ENCODE measurements around the gene UBASH3B.

The UBASH3B gene

GRCh38 chr11:122732342-122733315 lies 77.1 kb downstream of the UBASH3B start:
- DNase-seq (ENCODE audit: low read depth in 2 of 2): no peak

DNA sequence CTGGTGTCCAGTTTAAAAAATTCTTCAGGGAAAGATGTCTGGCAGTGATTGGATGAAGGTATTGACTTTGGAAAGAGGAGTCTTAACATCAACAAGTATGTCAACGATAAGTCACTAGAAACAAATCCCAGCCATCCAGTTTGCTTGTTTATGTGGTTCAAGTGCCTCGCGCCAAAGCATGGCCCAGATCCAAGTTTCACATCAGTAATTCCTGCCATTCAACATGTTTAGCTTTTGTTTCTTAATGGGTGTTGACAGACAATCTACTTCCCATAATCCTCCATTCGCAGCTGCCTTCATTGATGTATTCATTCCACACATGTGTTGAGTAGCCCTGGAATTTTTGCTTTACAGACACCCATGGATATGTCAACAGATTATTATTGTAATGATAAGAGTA lies 77.8 kb downstream of the UBASH3B start:
- no peak for DNase-seq (ENCODE audit: low read depth in 2 of 2)

- DNase-seq (ENCODE audit: low read depth in 2 of 2): no peak
Measured at GRCh38 chr11:122734848-122735496, 79.5 kb downstream of the UBASH3B start.

DNA sequence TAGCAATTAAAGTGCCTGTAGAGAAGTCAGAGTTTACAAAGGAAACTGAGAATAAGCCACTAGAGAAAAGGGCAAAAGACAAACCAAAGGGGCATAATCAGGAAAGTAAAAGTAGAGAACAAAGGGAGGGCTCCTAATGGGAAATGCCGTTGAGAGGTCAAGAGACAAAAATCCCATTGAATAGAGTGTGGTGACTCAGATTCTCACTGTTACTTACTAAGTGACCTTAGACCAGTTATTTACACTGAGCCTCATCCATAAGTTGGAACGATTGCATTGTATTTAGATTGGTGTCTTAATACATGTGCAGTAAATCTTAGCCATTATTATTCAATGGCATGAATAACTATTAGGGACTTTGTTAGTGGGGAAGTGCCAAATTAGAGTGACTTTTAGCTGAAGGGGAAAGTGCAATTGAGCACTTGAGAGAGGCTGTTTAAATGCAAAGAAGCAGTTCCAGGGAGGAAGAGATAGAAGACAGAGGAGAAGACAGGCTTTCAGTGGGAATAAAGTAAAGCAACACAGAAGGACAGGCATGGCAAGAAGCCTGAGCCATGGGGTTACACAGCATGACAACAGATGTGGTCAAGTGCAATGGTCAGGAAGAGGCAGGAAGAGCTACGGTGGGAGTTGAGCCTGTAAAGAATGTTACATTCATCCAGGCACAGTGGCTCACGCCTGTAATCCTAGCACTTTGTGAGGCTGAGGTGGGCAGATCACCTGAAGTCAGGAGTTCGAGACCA lies 82.6 kb downstream of the UBASH3B start:
- no peak for DNase-seq (ENCODE audit: low read depth in 2 of 2)

GRCh38 chr11:122741613-122742300 lies 86.2 kb downstream of the UBASH3B start:
- no peak for DNase-seq (ENCODE audit: low read depth in 2 of 2)

- no peak for DNase-seq (ENCODE audit: low read depth in 2 of 2)
Measured at GRCh38 chr11:122742301-122743018, 86.9 kb downstream of the UBASH3B start.

DNA sequence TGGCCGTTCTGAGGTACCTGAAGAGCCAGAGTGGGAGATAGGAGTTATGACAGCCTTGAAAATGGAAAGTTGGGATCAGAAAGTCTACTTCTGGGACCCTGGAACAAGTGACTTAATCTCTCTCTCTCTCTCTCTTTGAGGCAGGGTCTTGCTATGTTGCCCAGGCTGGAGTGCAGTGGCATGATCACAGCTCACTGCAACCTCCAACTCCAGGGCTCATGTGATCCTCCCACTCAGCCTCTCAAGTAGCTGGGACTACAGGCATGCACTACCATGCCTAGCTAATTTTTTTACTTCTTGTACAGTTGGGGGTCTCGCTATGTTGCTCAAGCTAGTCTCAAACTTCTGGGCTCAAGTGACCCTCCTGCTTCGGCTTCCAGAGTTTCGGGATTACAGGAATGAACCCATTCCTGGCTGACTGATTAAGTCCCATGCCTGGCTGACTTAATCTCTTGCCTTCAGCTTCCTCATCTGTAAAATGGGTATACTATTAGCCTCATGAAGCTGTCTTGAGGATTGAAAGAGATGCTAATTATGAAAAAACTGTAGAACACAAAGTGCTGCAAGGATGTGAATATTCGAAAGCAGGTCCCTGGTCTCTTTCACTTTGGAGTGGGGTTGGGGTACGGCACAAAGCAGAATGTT lies 87.7 kb downstream of the UBASH3B start:
- DNase-seq (ENCODE audit: low read depth in 2 of 2): no peak

DNA sequence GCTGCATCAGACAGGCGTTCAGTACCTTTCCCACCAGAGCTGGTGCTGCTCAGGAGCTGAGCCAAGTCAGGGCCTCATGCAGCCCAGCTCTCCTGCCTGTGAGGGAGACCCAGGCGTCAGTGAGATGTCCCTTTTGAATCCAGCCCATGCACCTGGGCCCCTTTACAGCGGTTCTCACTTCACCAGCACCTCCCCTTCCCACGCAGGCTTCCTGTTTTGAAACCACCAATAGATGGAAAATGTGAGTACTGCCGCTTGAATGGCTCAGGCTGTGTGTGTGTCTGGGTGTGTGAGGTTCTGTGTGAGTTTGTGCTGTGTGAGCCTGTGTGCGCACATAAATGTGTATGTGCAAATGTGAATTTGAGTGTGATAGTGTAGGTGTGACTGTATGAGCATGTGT lies 88.4 kb downstream of the UBASH3B start:
- DNase-seq (ENCODE audit: low read depth in 2 of 2): peak; percentile 56 to 81

GRCh38 chr11:122744357-122744756 lies 88.8 kb downstream of the UBASH3B start:
- DNase-seq (ENCODE audit: low read depth in 2 of 2): no peak

DNA sequence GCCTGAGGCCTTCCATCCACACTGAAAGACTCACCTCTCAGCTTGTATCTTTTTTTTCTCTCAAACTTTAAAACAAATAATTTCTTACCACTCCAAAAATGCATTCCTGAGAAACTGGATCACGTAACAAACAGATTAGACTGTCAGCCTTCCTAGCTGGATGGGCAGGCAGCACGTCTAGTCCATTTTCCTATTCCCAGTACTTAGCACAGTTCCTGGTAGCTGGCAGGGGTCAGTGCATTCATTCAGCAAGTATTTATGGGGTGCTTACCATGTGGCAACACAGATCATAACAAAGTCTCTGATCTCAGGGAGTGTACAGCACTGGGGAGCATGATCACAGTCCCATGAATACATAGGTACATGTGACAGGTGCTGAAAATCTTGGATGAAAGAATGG lies 89.6 kb downstream of the UBASH3B start:
- DNase-seq (ENCODE audit: low read depth in 2 of 2): no peak

DNA sequence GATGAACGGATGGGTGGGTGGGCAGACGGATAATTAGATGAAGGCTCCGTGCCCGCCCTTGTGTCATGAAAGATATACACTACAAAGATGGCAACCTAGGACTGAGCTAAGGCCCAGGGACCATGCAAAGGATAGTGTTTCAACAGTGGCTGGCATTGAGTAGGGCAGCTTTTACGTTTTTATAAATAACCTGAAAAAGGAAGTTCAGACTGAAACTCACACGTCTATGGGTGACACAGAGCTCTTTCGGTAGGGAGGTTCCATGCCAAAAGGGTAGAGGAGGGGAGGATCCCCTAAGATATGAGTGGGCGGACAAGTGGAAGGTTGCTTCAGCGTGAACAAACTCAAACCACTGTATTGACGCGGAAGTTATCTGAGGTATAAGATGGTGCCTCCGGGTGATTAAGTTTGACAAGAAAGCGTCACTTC lies 90.5 kb downstream of the UBASH3B start:
- DNase-seq (ENCODE audit: low read depth in 2 of 2): peak in 1 of 2 donors; percentile 60

GRCh38 chr11:122746611-122747244 lies 91.2 kb downstream of the UBASH3B start:
- no peak for DNase-seq (ENCODE audit: low read depth in 2 of 2)

DNA sequence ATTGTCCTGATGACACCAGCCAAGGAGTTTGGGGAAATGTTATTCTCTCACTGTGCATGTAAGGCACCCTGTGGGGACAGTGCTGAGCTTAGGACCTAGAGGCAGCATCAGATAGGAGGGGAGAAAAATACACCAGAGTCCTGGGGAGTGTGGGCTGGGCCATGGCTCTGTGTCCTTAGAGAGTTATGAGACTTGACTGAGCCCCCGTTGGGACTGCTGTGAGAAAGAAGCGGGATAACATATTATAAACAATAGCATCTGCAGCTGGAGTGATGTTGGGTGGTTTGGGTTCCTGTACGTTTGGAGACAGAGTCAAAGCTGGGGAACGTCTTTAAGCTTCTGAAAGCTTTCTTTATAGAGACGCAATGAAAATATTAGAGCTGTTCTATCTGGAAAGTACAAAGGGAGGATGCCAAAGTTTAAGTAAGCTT lies 91.8 kb downstream of the UBASH3B start:
- DNase-seq (ENCODE audit: low read depth in 2 of 2): no peak

DNA sequence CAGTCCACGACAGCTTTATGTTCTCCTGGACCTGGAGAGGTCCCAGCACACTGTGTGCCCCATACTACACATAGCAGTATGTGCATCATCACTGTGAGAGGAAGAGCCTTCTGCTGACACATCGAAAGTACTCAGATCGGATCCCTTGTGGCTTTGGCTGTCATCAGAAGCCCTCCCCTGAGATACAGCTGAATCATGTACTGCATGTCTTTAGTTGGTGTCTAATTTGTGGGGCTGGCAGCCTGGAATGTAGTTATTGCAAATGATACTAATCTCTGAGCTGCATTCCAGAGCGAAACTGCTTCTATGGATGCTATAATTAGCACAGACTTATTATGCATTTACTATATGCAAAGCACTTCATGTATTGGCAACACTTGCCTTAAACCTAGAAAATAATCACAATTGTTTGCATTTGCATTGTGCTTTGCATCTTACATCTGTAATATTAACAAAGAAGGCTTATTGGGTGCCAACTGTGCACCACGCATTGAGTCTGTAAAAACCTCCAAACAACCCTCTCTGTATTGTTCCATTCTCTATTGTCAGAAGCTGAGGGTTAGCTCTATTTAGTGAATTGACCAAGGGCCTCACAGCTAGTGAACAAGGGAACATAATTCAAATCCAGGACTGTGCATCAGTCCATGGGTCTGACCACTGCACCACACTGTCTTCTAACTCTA lies 93.6 kb downstream of the UBASH3B start:
- DNase-seq (ENCODE audit: low read depth in 2 of 2): peak in 1 of 2 donors; percentile 61

- no peak for DNase-seq (ENCODE audit: low read depth in 2 of 2)
Measured at GRCh38 chr11:122750049-122750448, 94.5 kb downstream of the UBASH3B start.

DNA sequence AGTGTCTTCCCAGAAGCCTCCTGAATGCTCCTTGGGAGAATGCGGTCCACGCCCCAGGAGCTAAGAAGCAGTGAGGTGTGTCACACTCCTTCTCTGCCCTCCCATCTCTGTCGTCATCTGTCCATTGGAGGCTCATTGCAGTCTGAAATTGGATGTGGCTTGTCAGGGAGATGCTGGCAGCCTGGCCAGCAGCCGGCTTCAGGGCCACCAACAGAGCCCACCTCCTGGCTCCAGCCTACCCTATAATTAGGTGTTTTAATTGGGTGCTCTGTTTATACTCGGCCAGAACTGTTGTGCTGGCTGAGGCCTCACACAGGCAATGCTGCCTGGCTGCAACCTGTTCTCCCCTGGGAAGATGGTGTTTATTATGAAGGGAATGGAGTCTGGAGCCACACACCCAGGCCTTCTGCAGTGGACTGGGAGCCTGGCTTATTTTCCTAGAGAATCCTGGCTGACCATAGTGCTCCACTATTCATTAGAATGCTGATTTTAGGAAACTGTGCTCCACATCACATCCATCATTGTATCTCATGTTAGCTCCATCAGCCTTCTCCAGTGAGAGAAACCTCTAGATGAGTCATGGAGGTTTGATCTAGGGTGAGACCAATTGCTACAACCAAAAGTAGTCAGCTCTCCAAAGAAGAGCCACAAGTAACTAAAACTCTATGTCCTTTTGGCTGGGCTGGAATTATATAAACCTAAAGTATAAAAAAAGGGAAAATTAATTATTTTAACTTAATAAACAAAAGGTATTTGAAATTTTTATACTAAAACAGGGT lies 96.0 kb downstream of the UBASH3B start:
- no peak for DNase-seq (ENCODE audit: low read depth in 2 of 2)

DNA sequence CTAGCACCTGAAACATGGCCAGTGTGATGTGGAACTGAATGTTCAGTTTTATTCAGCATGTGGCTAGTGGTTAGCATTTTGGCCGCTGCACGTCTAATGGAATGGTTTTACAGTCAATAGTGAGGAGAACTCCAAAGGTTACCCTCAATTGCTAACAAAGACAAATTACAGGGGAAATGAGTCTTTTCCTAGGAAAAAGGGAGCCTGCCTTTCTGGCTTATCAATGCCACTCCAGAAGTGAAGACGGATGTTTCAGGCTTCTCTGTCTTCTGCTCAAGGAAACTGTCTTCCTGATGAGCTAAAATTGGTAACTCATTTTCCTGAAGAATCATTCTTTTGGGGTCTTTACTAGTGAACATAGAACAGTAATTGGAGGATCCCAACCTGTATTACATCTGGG lies 98.5 kb downstream of the UBASH3B start:
- no peak for DNase-seq (ENCODE audit: low read depth in 2 of 2)

- DNase-seq (ENCODE audit: low read depth in 2 of 2): no peak
Measured at GRCh38 chr11:122754553-122755322, 99.2 kb downstream of the UBASH3B start.
